ENCODE results near the gene PLPP1.

Gene PLPP1

DNA sequence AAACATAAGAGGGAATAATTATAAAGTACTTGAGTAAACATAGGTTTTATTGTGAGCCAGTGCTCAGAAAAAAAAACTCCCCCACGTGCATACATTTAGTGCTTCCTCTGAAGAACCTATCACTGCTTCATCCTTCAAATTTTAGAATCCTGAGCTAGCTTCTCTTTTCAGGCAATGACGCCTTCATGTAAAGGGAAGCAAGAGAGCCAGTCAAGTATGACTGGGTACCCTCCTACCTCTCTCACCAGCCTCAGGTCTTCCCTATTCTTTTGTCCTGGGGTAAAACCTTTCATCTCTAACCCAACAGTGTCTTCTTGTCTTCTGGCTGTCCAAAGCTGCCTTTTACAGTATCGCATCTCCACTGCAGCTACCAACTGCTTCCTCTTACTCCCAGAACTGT lies 32.0 kb downstream of the PLPP1 start:
- no peak for DNase-seq

GRCh38 chr5:55498457-55498856 lies 36.3 kb downstream of the PLPP1 start:
- no peak for DNase-seq

- DNase-seq = no peak
Observed at GRCh38 chr5:55497712-55498111, 37.1 kb downstream of the PLPP1 start.

DNA sequence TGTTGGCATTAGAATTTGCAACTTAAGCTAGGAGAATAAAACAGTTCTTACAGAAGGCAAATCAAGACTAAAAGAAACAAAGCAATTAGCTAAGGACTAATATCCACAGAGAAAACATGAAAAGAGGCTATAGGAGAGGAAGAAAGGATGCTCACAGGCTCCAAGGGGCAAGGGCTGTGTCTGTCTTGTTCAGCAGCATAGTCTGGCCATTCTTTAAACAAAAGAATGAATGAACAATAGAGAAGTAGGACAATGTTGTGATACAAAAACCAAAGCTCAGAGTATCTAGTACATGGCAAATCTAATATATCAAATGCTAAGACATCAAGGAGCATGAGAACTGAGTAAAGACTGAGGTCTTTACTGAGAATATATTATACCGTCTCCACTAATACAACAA lies 39.5 kb downstream of the PLPP1 start:
- no peak for DNase-seq

GRCh38 chr5:55492449-55492848 lies 42.3 kb downstream of the PLPP1 start:
- no peak for DNase-seq

- DNase-seq = no peak
Observed at GRCh38 chr5:55485073-55485472, 49.7 kb downstream of the PLPP1 start.

DNA sequence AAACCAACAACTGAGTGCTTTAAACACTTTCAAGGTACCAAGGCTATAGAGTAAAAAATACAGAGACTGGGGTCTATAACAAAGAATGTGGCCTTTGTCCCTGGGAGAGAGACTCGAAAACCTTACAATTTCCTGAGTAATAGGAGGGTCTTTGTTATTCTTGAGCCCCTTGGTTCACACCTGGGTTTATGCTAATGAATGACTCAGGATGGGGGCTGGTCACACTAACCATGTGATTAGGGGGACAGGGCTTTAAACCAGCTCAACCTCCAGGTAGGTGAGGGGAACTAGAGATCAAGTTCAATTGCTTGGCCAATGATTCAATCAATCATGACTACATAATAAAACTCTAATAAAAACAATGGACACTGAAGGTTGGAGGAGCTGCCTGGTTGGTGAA lies 50.2 kb downstream of the PLPP1 start:
- no peak for DNase-seq

DNA sequence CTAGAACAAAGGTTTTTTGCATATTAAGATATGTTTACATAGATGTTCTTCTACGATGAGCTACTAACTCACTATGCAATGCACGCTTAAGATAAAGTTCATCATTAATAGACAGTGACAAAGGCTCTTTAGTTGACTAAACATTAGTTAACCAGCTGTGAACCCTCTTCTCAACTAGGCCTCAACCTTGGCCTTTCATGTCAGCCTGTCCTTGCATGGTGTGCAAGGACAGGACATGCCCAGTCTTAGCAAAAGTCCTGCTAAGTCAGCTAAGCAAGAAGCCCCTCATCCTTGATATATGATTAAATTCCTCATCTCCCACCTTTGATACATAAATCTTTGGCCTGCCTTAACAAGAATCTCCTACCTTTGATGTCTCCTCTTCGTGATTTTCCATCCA lies 50.9 kb downstream of the PLPP1 start:
- no peak for DNase-seq

- DNase-seq = no peak
Observed at GRCh38 chr5:55481293-55481855, 53.4 kb downstream of the PLPP1 start.

DNA sequence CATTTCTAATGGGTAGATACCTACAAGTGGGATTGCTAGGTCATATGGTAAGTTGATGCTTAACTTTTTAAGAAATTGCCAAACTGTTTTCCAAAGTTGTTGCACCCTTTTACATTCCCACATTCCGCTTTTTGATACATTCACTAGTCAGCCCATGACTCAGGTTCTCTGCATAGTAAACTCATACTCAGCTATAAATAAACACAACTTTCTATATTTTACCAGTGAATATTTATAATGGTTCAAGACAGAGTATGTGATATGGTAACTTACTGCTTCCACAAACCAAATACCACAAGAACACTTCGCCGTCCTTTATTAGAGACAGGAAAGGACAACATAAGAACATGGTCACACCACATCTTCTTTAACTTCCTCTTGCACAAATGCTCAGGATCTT lies 54.0 kb downstream of the PLPP1 start:
- no peak for DNase-seq

DNA sequence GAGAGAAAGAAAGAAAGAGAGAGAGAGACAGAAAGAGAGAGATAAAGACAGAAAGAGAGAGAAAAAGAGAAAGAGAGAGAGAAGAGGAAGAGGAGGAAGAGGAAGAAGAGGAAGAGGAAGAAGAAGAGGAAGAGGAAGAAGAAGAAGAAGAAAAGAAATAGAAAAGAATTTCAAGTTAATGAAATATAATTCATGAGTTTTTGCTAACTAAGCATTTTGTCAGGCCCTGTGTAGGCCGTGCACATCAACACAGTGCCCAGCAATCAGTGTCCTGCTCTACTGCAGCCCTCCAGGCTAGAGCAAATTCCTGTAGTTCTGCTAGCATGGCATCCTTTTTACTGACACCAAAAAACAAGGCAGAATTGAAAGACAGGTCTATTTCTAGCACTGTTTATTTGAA lies 62.1 kb downstream of the PLPP1 start:
- no peak for DNase-seq

DNA sequence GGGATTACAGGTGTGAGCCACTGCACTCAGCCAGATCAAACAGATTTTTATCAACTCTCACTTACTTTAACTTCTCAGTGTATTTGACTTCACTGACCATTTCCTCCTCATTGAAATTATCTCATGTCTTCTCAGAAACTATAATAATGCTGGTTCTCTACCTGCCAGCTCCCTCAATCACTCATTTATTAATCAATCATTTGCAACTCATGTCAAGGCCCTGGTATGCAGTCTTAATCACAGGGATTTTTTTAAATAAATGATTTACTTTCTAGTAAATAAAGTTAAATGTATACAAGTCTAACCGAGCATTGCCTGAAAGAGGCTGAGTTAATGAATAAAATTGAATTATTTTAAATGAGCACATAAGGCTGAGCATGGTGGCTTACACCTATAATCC lies 63.3 kb downstream of the PLPP1 start:
- no peak for DNase-seq

DNA sequence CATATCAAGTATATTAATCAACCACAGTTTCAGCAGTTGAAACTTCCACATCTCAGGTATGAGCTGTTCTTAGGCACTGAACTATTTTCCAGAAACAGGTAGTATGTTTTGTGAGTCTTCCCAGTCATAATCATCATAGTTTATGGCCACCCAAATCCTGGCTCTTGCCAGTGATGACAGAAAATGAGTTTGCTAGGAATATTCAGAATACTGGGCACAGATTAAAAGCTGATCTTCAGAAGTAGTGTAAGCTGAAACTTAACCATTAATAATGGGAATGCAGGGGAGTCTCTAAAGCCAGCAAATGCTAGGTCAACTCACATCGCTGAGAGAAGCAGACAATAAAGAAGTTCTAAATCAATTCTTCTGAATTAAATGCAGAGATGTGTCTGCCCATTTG lies 64.5 kb downstream of the PLPP1 start:
- DNase-seq = no peak

- DNase-seq = no peak
Observed at GRCh38 chr5:55469839-55470238, 64.9 kb downstream of the PLPP1 start.

- no peak for DNase-seq
Observed at GRCh38 chr5:55467862-55468551, 66.8 kb downstream of the PLPP1 start.

- DNase-seq = no peak
Observed at GRCh38 chr5:55463613-55464012, 71.2 kb downstream of the PLPP1 start.

GRCh38 chr5:55459572-55459971 lies 75.2 kb downstream of the PLPP1 start:
- no peak for DNase-seq

GRCh38 chr5:55456216-55456895 lies 78.4 kb downstream of the PLPP1 start:
- DNase-seq = no peak

DNA sequence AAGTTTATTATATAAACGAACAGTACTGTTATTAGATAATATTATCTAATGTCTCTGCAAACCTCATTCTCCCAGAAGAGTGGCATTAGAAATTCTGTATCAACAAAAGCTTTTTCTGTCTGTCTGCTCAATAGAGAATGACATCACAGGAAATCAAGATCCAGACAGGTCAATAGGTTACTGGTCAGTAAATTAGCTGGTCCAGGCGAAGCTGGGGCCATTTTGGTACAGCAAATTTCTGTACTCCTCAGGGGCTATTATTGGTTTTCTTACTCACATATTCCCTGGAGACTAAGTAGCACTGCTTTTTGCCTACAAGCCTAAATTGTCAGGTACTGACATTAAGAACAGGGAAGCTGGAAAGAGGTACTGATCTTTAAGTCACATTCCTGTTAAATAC lies 80.5 kb downstream of the PLPP1 start:
- no peak for DNase-seq

GRCh38 chr5:55453211-55453610 lies 81.6 kb downstream of the PLPP1 start:
- no peak for DNase-seq

DNA sequence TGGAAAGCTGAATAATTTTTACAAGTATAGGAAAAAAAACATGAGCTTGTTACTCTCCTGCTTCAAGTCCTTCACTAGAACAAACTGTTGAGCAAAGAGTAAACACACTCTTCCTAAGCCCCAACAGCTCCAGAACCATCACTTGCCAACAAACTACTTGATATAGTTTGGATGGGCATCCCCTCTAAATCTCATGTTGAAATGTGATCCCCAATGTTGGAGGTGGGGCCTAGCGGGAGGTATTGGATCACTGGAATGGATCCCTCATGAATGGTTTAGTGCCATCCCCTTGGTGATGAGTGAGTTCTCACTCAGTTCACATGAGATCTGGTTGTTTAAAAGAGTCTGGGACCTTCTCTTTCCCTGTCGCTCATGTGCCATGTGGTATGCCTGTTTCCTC lies 82.8 kb downstream of the PLPP1 start:
- no peak for DNase-seq

DNA sequence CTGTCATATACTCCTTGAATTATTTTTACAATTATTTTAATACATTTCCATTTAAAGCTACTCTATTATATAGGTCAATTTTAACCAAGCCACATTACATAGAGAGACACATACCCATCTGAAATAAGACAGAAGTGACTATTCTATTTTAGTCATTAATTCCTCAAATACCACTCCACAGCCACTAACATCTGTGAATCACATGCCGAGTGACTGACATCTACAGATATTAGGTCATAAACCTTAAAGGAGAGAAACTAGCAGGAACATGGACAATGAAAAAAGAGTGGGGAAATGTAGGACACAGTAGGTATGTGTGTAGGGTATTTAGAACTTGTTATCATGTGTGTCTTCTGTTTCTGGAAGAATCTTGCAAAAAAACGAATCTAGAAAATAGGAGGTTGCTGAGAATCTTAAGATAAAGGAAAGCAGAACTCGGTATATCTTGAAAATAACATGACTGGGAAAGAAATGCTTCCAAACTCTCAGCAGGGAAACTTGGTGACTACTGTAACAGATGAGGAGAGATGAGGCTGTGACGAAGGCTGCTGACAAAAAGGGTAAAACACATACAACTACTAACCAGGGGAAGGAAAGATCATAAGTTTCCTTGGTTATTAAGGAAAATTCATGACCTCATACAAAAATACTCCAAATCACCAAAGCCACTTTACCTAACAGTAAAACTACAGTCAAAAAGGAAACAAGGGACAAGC lies 84.6 kb downstream of the PLPP1 start:
- DNase-seq = no peak

DNA sequence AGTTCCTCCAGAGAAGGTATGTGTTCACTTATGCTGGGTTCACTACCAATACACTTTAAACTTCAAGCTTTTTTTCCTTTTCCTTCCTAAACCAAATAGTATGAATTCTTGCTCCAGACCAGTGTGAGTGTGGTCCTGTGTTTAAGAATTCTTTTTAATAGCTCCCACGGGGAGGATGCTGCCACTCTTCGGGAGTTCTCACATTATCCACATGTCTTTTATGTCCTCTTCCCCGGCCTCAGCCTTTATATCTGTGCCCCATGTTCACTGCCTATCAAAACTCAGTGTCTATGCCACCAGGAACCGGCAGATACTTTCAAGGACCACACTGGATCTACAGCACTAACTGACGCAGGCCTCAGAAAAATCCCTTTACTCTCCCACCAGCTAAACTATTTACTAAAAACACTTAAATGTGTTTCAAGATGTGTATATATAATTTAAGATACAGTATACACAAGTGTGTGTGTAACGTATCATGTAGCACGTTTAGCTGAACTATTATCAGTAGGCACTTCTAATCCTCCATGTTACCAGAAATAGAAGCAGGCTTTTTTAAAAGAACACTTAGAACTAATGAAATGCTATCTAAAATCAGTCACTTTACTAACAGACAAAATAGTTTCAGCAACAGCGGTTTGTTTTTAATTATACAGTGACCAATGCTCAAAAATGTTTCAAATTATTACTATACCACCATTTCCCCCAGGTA lies 88.0 kb downstream of the PLPP1 start:
- DNase-seq = no peak
